GM23338 (cell line): ENCODE results near the gene STARD13. TPM values are rescaled to one million over a fixed set of nuclear protein-coding genes. Genes with fewer than 3 reads are reported as not detected.
"Not testable (repeated sequence)": the region's sequence is repeated elsewhere in the genome, so short reads cannot be mapped to it uniquely, and the experiment has no call there.

Experiments
- ATAC-seq: fragments of 200-7000 bp; cut with Tn5 transposase; 3 replicates; pipeline ENCODE4 v1.9.1; 2020
- DNase-seq: peaks from one replicate; pipeline ENCODE4 v3.0.0-alpha.2; 2015; ENCODE audit warnings: low spot score
- H2AFZ ChIP-seq: fragments of 200-600 bp; sonication (generic); 2 replicates; pipeline ENCODE4 v1.8.0; 2016; ENCODE audit warnings: antibody characterized with exemption, mild to moderate bottlenecking, moderate library complexity
- H3F3A ChIP-seq: fragments of 200-600 bp; sonication (generic); replicated peaks from 2 replicates; pipeline ENCODE4 v1.8.0; 2017; ENCODE audit warnings: antibody characterized with exemption, mixed run types, low read depth
- H3K27ac ChIP-seq: fragments of 200-600 bp; sonication (generic); 2 replicates; pipeline ENCODE4 v1.6.1; 2016; ENCODE audit warnings: low read depth
- H3K27me3 ChIP-seq: fragments of 200-600 bp; sonication (generic); 2 replicates; pipeline ENCODE4 v1.8.0; 2016; ENCODE audit warnings: mild to moderate bottlenecking, mixed run types, moderate library complexity; ENCODE audit not compliant: insufficient read depth
- H3K36me3 ChIP-seq: fragments of 200-600 bp; sonication (generic); 2 replicates; pipeline ENCODE4 v1.8.0; 2016; ENCODE audit warnings: mild to moderate bottlenecking; ENCODE audit not compliant: insufficient read depth
- H3K4me1 ChIP-seq: fragments of 200-600 bp; sonication (generic); 2 replicates; pipeline ENCODE4 v1.8.0; 2016; ENCODE audit warnings: mild to moderate bottlenecking, moderate library complexity; ENCODE audit not compliant: insufficient read depth
- H3K4me2 ChIP-seq: fragments of 200-600 bp; sonication (generic); 2 replicates; pipeline ENCODE4 v1.7.1; 2017; ENCODE audit warnings: mixed run types
- H3K4me3 ChIP-seq: fragments of 200-600 bp; sonication (generic); 2 replicates; pipeline ENCODE4 v1.6.1; 2016; ENCODE audit warnings: mixed run types
- H3K79me2 ChIP-seq: fragments of 200-600 bp; sonication (generic); replicated peaks from 2 replicates; pipeline ENCODE4 v1.8.0; 2017; ENCODE audit warnings: mild to moderate bottlenecking; ENCODE audit not compliant: insufficient read depth
- H3K9me2 ChIP-seq: fragments of 200-600 bp; sonication (generic); 2 replicates; pipeline ENCODE4 v1.8.0; 2017; ENCODE audit not compliant: insufficient read depth
- H4K20me1 ChIP-seq: fragments of 200-600 bp; sonication (generic); replicated peaks from 2 replicates; pipeline ENCODE4 v1.8.0; 2017; ENCODE audit warnings: mild to moderate bottlenecking; ENCODE audit not compliant: insufficient read depth
- H3K27ac Mint-ChIP-seq: 2 replicates; pipeline ENCODE4 v1.8.0; 2020; ENCODE audit warnings: inconsistent platforms, mild to moderate bottlenecking, moderate library complexity, mixed read lengths
- H3K27me3 Mint-ChIP-seq: 3 replicates; pipeline ENCODE4 v1.8.0; 2022; ENCODE audit warnings: low read depth, mild to moderate bottlenecking, moderate library complexity, mixed read lengths, inconsistent platforms; ENCODE audit not compliant: insufficient read depth, poor library complexity
- H3K36me3 Mint-ChIP-seq: 3 replicates; pipeline ENCODE4 v1.8.0; 2021; ENCODE audit warnings: low read depth, mild to moderate bottlenecking, inconsistent platforms, moderate library complexity, mixed read lengths
- H3K4me1 Mint-ChIP-seq: 3 replicates; pipeline ENCODE4 v1.8.0; 2020; ENCODE audit warnings: mild to moderate bottlenecking, inconsistent platforms, mixed read lengths
- H3K4me3 Mint-ChIP-seq: 3 replicates; pipeline ENCODE4 v1.8.0; 2021; ENCODE audit warnings: moderate library complexity, mild to moderate bottlenecking, inconsistent platforms, mixed read lengths
- H3K9me3 Mint-ChIP-seq: 3 replicates; pipeline ENCODE4 v1.8.0; 2020; ENCODE audit warnings: moderate library complexity, mild to moderate bottlenecking, inconsistent platforms, mixed read lengths
- CREB1 ChIP-seq: fragments of 250-450 bp; sonication (Bioruptor Pico); IDR thresholded peaks from 2 replicates; pipeline ENCODE4 v1.5.0; 2020; ENCODE audit warnings: low read depth, mild to moderate bottlenecking, moderate library complexity
- JUNB ChIP-seq: IDR thresholded peaks from one replicate; pipeline ENCODE4 v1.6.1; 2016; ENCODE audit warnings: antibody characterized with exemption; ENCODE audit not compliant: unreplicated experiment
- NANOG ChIP-seq: IDR thresholded peaks from 2 replicates; pipeline ENCODE4 v1.6.1; 2016; ENCODE audit warnings: antibody characterized with exemption, borderline replicate concordance
- POLR2AphosphoS5 ChIP-seq: IDR thresholded peaks from 2 replicates; pipeline ENCODE4 v1.6.1; 2016; ENCODE audit warnings: antibody characterized with exemption, low read depth
- ZNF331 ChIP-seq: fragments of 250-450 bp; sonication (Bioruptor Pico); IDR thresholded peaks from 2 replicates; pipeline ENCODE4 v1.5.0; 2020; ENCODE audit warnings: low read depth, mild to moderate bottlenecking, moderate library complexity
- polyA plus RNA-seq: library from polyadenylated mRNA; unstranded; fragments of >200 nt; fragmentation: Nextera tagmentation; extraction: Ambion mirVana; gene quantifications from 2 replicates; pipeline ENCODE4 v1.2.1, GENCODE V29; 2016
- total RNA-seq: library from RNA; depleted of rRNA; stranded (reverse); fragments of >200 nt; shearing (Covaris generic); gene quantifications from 2 replicates; pipeline ENCODE4 v1.2.3, GENCODE V29; 2014
- TF ChIP-seq, protein P1 (sequence below), 2 experiments: fragments of 200-600 bp in 1 of 2; sonication (generic) in 1 of 2; conservative IDR thresholded peaks; 2 replicates each; pipeline versions ENCODE4 v1.5.1 to v1.6.1; 2016 to 2017; ENCODE audit warnings: antibody characterized with exemption in 2 of 2, low read depth in 2 of 2, mild to moderate bottlenecking in 2 of 2, moderate library complexity in 1 of 2
- TF ChIP-seq, protein P2 (sequence below): IDR thresholded peaks from one replicate; pipeline ENCODE4 v1.6.1; 2018; ENCODE audit warnings: antibody characterized with exemption; ENCODE audit not compliant: unreplicated experiment

The STARD13 gene
- total and polyA plus RNA-seq, 2 experiments from 2014 or later = 3.2 to 5.2 TPM

DNA sequence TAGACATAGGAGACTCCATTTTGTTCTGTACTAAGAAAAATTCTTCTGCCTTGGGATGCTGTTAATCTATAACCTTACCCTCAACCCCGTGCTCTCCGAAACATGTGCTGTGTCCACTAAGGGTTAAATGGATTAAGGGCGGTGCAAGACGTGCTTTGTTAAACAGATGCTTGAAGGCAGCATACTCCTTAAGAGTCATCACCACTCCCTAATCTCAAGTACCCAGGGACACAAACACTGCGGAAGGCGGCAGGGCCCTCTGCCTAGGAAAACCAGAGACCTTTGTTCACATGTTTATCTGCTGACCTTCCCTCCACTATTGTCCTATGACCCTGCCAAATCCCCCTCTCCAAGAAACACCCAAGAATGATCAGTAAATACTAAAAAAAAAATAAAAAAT is 43.2 kb downstream of the STARD13 start:
- DNase-seq, H3K4me3 Mint-ChIP-seq, H3F3A ChIP-seq, H3K27ac ChIP-seq, H3K4me1 ChIP-seq, H3K27me3 Mint-ChIP-seq, H4K20me1 ChIP-seq, H3K79me2 ChIP-seq, ATAC-seq, H3K27ac Mint-ChIP-seq, H3K27me3 ChIP-seq, H3K4me3 ChIP-seq, H2AFZ ChIP-seq, H3K4me1 Mint-ChIP-seq, H3K4me2 ChIP-seq, H3K36me3 ChIP-seq: not testable (repeated sequence)
- H3K9me3 Mint-ChIP-seq = peaks cover 22% of the 10 kb centered on the region; the same call in 2 of the 3 replicates
- peaks cover 19% of the 10 kb centered on the region for H3K36me3 Mint-ChIP-seq
- H3K9me2 ChIP-seq = peaks cover 11% of the 10 kb centered on the region

DNA sequence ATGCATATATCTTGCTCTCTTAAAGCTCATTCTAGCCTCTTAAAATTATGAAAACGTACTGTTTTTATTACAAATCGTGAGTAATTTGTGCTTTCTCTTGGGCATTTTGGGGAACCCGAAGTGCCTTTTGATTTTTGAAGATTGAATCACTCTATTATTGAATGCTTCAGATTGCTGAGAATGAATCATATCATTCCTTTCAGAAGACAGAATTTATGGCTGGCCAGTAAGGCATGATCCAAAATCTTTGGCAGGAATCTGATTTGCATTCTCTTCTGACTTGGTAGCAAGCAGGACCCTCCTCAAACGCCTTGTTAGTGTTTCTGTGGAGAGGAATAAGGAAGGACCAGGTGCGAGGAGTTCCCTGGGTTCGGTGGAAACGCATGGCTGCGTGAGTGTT is 49.5 kb downstream of the STARD13 start:
- Mint-ChIP-seq H3K9me3 (peaks cover 27% of the 10 kb centered on the region), H3K36me3 (peaks cover 29% of the 10 kb centered on the region), H3K27ac (no peak overlapping the region), H3K27me3 (peaks cover 2% of the 10 kb centered on the region), H3K4me1 (no peaks in the 10 kb centered on the region), H3K4me3 (no peak overlapping the region)
- 0 out of 2 replicates have a peak, but pooled peaks cover 7% of the 10 kb centered on the region for H3K9me2 ChIP-seq
- no peak overlapping the region for H3K27ac ChIP-seq
- no peaks in the 10 kb centered on the region for H3K36me3 ChIP-seq
- no peaks in the 10 kb centered on the region for H3K27me3 ChIP-seq
- no peak overlapping the region for H2AFZ ChIP-seq
- H3K79me2 ChIP-seq = no peaks in the 10 kb centered on the region
- H3K4me1 ChIP-seq = no peaks in the 10 kb centered on the region
- no peak overlapping the region for H3K4me3 ChIP-seq
- no peak overlapping the region for H3K4me2 ChIP-seq
- no peak for ATAC-seq
- no peaks in the 10 kb centered on the region for H3F3A ChIP-seq
- no peaks in the 10 kb centered on the region for H4K20me1 ChIP-seq
- TF ChIP-seq POLR2AphosphoS5 = no peak
- no peak for DNase-seq

DNA sequence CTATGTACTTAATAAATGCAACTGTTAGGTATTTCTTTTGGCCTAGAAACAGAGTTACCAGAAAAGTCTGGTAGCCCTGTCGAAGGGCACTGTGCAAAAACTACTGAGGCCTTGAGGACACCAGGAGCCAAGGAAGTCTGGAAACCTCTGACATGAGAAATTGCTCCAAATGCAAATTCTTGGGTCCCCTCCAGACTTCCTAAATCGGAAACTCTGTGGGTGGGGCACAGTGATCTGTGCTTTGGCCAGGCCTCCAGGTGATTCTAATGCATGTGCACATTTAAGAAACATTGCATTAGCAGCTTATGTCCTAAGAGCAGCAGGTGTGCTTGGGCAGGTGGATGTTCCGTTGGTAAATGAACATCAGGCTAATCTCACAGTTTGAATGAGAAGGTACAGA is 50.0 kb downstream of the STARD13 start:
- Histone ChIP-seq H3F3A (no peaks in the 10 kb centered on the region), H3K4me3 (no peak overlapping the region), H3K4me1 (no peaks in the 10 kb centered on the region), H3K9me2 (0 out of 2 replicates have a peak, but pooled peaks cover 7% of the 10 kb centered on the region), H3K79me2 (no peaks in the 10 kb centered on the region), H3K4me2 (no peak overlapping the region), H3K36me3 (no peaks in the 10 kb centered on the region), H2AFZ (no peak overlapping the region), H4K20me1 (no peaks in the 10 kb centered on the region), H3K27me3 (no peaks in the 10 kb centered on the region), H3K27ac (no peak overlapping the region)
- no peak for ATAC-seq
- Mint-ChIP-seq H3K4me1 (peaks cover 2% of the 10 kb centered on the region), H3K27ac (no peak overlapping the region), H3K27me3 (peaks cover 2% of the 10 kb centered on the region), H3K9me3 (peaks cover 24% of the 10 kb centered on the region), H3K4me3 (no peak overlapping the region), H3K36me3 (peaks cover 25% of the 10 kb centered on the region)
- TF ChIP-seq POLR2AphosphoS5 (no peak), JUNB (no peak), CREB1 (CRISPR knock-in tag) (no peak), ZNF331 (CRISPR knock-in tag) (no peak), NANOG (no peak)
- TF ChIP-seq, protein P1, sequence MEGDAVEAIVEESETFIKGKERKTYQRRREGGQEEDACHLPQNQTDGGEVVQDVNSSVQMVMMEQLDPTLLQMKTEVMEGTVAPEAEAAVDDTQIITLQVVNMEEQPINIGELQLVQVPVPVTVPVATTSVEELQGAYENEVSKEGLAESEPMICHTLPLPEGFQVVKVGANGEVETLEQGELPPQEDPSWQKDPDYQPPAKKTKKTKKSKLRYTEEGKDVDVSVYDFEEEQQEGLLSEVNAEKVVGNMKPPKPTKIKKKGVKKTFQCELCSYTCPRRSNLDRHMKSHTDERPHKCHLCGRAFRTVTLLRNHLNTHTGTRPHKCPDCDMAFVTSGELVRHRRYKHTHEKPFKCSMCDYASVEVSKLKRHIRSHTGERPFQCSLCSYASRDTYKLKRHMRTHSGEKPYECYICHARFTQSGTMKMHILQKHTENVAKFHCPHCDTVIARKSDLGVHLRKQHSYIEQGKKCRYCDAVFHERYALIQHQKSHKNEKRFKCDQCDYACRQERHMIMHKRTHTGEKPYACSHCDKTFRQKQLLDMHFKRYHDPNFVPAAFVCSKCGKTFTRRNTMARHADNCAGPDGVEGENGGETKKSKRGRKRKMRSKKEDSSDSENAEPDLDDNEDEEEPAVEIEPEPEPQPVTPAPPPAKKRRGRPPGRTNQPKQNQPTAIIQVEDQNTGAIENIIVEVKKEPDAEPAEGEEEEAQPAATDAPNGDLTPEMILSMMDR (conservative IDR thresholded peaks at IDR 0.05; ENCODE audit: low read depth in 2 of 2) = no peak
- TF ChIP-seq, protein P2, sequence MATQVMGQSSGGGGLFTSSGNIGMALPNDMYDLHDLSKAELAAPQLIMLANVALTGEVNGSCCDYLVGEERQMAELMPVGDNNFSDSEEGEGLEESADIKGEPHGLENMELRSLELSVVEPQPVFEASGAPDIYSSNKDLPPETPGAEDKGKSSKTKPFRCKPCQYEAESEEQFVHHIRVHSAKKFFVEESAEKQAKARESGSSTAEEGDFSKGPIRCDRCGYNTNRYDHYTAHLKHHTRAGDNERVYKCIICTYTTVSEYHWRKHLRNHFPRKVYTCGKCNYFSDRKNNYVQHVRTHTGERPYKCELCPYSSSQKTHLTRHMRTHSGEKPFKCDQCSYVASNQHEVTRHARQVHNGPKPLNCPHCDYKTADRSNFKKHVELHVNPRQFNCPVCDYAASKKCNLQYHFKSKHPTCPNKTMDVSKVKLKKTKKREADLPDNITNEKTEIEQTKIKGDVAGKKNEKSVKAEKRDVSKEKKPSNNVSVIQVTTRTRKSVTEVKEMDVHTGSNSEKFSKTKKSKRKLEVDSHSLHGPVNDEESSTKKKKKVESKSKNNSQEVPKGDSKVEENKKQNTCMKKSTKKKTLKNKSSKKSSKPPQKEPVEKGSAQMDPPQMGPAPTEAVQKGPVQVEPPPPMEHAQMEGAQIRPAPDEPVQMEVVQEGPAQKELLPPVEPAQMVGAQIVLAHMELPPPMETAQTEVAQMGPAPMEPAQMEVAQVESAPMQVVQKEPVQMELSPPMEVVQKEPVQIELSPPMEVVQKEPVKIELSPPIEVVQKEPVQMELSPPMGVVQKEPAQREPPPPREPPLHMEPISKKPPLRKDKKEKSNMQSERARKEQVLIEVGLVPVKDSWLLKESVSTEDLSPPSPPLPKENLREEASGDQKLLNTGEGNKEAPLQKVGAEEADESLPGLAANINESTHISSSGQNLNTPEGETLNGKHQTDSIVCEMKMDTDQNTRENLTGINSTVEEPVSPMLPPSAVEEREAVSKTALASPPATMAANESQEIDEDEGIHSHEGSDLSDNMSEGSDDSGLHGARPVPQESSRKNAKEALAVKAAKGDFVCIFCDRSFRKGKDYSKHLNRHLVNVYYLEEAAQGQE = no peak
- no peak for DNase-seq
